BJ (cell line): ENCODE results near the gene SHISA8. TPM values are rescaled to one million over a fixed set of nuclear protein-coding genes. Genes with fewer than 3 reads are reported as not detected.

Source experiments
- CTCF ChIA-PET: fragments of 350-600 bp; formaldehyde crosslinking; extraction: SDS; loops from one replicate; lab custom pipeline; 2021; ENCODE audit warnings: antibody characterized with exemption, inconsistent platforms; lab: Yijun Ruan, JAX
- POLR2A ChIA-PET: fragments of 300-600 bp; sonication (Branson Sonifier 250); formaldehyde crosslinking; extraction: SDS; loops from one replicate; lab custom pipeline; 2021; ENCODE audit warnings: antibody characterized with exemption; lab: Charles Lee
- DNase-seq: peaks from one replicate; pipeline ENCODE4 v3.0.0-alpha.2; 2011; ENCODE audit warnings: low read depth
- H3K27me3 ChIP-seq: 2 replicates; pipeline ENCODE4 v1.6.0; 2011; ENCODE audit warnings: low read length; ENCODE audit not compliant: control insufficient read depth, insufficient read depth
- H3K36me3 ChIP-seq: 2 replicates; pipeline ENCODE4 v1.5.1; 2011; ENCODE audit warnings: low read length; ENCODE audit not compliant: control insufficient read depth, insufficient read depth
- H3K4me3 ChIP-seq: 2 replicates; pipeline ENCODE4 v1.5.1; 2011; ENCODE audit warnings: low read depth, mild to moderate bottlenecking, control low read depth, low read length
- polyA plus RNA-seq: library from polyadenylated mRNA; depleted of rRNA; stranded (reverse); fragments of >200 nt; gene quantifications from 2 replicates; pipeline ENCODE4 v1.2.3, GENCODE V29; 2011
- TF ChIP-seq, protein P1 (sequence below): IDR thresholded peaks from 2 replicates; pipeline ENCODE4 v1.5.1; 2011; ENCODE audit warnings: low read depth, mild to moderate bottlenecking, control low read depth, inconsistent platforms, low read length, moderate library complexity; ENCODE audit not compliant: insufficient read depth

Gene SHISA8
- polyA plus RNA-seq, 1 experiment = not detected

DNA sequence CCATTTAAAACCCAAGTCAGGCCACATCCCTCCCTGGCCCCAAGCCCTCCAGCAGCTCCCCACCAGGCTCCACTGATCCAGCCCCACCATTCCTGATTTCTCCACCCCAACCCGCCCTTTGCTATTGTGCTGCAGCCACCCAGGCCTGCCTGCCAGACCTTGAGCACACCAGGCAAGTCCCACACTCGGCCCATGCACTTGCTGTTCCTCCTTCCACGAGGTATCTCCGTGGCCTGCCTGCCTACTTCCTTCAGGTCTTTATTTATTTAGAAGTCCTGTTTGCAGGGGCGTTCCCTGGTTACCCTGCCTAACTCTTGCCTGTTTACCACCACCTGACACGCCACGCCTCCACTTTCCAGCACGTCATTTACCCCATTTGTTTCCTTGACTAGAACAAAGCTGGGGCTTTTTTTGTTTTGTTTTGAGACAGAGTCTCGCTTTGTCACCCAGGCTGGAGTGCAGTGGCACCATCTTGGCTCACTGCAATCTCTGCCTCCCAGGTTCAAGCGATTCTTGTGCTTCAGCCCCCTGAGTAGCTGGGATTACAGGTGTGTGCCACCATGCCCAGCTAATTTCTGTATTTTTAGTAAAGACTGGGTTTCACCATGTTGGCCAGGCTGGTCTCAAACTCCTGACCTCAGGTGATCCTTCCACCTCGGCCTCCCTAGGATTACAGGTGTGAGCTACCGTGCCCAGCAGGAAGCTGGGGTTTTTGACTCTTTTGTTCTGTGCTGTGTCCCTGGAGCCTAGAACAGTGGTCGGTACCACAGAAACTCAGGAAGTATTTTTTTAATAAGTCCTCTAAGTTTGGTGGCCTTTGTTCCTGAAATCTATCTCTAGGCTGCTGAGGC, 25.3 kb upstream of the SHISA8 start:
- POLR2A ChIA-PET = interaction anchor here (0.9 kb wide), 1 partner anchor 243 kb away, joined by 4 read pairs; no protein-coding TSS in a partner anchor
- Histone ChIP-seq H3K36me3 (no peaks in the 10 kb centered on the region; the same call in 1 of the 2 replicates), H3K27me3 (no peaks in the 10 kb centered on the region), H3K4me3 (no peak overlapping the region)
- no peak for DNase-seq
- TF ChIP-seq, protein P1, sequence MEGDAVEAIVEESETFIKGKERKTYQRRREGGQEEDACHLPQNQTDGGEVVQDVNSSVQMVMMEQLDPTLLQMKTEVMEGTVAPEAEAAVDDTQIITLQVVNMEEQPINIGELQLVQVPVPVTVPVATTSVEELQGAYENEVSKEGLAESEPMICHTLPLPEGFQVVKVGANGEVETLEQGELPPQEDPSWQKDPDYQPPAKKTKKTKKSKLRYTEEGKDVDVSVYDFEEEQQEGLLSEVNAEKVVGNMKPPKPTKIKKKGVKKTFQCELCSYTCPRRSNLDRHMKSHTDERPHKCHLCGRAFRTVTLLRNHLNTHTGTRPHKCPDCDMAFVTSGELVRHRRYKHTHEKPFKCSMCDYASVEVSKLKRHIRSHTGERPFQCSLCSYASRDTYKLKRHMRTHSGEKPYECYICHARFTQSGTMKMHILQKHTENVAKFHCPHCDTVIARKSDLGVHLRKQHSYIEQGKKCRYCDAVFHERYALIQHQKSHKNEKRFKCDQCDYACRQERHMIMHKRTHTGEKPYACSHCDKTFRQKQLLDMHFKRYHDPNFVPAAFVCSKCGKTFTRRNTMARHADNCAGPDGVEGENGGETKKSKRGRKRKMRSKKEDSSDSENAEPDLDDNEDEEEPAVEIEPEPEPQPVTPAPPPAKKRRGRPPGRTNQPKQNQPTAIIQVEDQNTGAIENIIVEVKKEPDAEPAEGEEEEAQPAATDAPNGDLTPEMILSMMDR = no peak
- CTCF ChIA-PET = interaction anchor here (0.5 to 5.6 kb wide), 45 partner anchors 8 to 1177 kb away, joined by 3 to 119 read pairs (median 5); partner anchors contain the start of genes CCDC134, MEI1, SMIM45 and SNU13

DNA sequence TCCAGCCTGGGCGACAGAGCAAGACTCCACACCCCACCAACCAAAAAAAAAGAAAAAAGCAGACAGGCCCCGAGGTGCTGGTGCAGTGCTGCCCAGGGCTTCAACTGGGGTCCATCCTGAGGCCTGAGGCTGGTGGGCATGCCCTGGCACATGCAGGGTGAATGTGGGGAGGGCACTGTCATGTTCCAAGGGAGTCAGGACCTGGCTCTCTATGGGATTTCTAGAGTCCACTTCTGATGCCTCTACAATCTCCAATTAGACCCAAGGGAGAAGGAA, 22.0 kb upstream of the SHISA8 start:
- CTCF ChIA-PET = interaction anchor here (2.6 to 5.6 kb wide), 3 partner anchors 12 to 239 kb away, joined by 12 to 119 read pairs (median 13); partner anchors contain the start of gene MEI1
- POLR2A ChIA-PET = no interaction called here

DNA sequence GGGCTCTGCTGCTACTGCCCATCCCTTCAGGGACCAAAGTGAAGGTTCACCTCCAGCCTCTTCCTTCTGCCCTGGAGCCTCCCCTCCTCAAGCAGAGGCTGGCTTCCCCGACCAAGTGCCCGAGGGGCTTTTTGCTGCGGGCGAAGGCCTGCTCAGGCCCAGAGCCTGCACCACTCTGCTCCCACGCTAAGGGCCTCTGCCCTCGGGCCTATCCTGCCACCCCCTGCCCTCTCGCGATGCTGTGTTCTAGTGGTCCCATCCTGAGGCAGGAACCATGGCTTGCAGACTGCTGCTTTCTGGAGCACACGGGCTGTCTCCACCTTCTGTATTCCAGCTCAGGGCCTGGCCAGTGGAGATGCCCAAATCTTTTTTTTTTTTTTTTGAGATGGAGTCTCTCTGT, 20.6 kb upstream of the SHISA8 start:
- H3K27me3 ChIP-seq = no peaks in the 10 kb centered on the region
- no peak overlapping the region for H3K4me3 ChIP-seq
- POLR2A ChIA-PET = no interaction called here
- no peak for DNase-seq
- CTCF ChIA-PET = interaction anchor here (0.6 to 3.0 kb wide), 3 partner anchors 10 to 189 kb away, joined by 3 to 12 read pairs (median 6); no protein-coding TSS in a partner anchor
- TF ChIP-seq, protein P1 = no peak
- H3K36me3 ChIP-seq = no peaks in the 10 kb centered on the region; the same call in 1 of the 2 replicates

More for the DNA sequence above, 22.0 kb upstream of the SHISA8 start:
- no peak overlapping the region for H3K4me3 ChIP-seq
- TF ChIP-seq, protein P1 = no peak
- DNase-seq = no peak
- no peaks in the 10 kb centered on the region; the same call in 1 of the 2 replicates for H3K36me3 ChIP-seq
- H3K27me3 ChIP-seq = no peaks in the 10 kb centered on the region

DNA sequence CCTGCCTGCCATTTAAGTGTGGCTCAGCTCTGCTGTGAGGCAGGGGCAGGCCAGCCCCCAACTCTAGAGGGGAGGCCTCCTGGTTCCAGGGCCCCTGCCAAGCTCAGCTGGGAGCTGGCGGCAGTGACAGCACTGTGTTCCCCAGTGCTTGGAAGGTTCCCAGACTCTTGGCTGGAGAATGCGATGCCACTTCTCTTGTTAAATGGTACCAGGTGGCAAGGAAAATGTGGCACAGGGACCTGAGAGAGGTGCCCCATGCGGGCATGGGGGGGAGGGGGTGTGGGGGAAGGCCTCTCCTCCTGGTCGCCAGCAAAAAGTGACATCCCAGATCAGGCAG, 20.1 kb upstream of the SHISA8 start:
- POLR2A ChIA-PET = no interaction called here
- TF ChIP-seq, protein P1 = no peak
- Histone ChIP-seq H3K27me3 (no peaks in the 10 kb centered on the region), H3K4me3 (no peak overlapping the region), H3K36me3 (no peaks in the 10 kb centered on the region; the same call in 1 of the 2 replicates)
- DNase-seq = no peak
- CTCF ChIA-PET = interaction anchor here (1.0 to 1.7 kb wide), 3 partner anchors 9 to 189 kb away, joined by 3 to 6 read pairs (median 6); no protein-coding TSS in a partner anchor

DNA sequence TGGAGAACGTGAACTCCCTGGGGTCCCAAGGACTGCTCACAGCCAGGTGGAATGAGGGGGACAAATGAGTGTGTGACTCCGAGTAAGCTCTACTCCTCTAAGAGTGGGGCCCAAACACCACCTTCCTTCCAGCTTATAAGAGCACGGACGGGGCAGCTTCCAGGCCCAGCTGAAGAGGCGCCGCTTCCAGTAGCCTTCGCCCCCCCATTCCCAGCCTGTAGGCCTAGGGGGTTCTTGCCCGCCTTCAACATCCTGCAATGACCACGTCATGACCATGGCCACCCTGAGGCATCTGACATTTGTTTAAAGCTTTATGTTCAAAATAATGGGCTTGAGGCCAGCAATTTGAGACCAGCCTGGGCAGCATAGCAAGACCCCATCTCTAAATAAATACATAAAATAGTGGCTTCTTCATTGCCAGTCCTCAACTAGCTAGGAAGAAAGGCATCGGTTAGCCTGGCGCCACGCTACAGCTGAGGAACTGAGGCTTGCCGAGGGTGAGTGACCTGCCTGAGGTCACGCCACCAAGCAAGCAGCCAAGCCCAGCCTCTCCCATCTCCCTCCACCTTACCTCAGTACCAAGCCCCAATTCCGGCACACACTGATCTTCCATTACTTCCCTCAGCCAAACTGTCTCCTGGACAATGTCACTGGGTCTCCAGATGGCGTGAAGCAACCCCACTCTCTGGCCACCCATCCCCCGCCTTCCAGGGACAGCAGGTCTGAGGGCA, 19.6 kb upstream of the SHISA8 start:
- ChIA-PET CTCF (interaction anchor here (1.0 to 1.7 kb wide), 3 partner anchors 9 to 188 kb away, joined by 3 to 6 read pairs (median 6); no protein-coding TSS in a partner anchor), POLR2A (no interaction called here)
- no peaks in the 10 kb centered on the region for H3K27me3 ChIP-seq
- no peak overlapping the region for H3K4me3 ChIP-seq
- H3K36me3 ChIP-seq = no peaks in the 10 kb centered on the region; the same call in 1 of the 2 replicates
- DNase-seq = no peak
- TF ChIP-seq, protein P1 = no peak
